ENCODE results near the gene NCK1. TPM values are rescaled to one million over a fixed set of nuclear protein-coding genes. Genes with fewer than 3 reads are reported as not detected.

The NCK1 gene
- total and polyA plus RNA-seq, 2 of the 13 experiments (the other 11 are each of a cell fraction or from before 2014, with no cell fraction given) = 14.7 to 30.4 TPM

GRCh38 chr3:136979204-136979603, 117.2 kb downstream of the NCK1 start (continued):
- no peak for TF ChIP-seq ZNF407 (CRISPR knock-in tag; IDR thresholded peaks at IDR 0.05; ENCODE audit: not compliant biosample characterization)

- peaks cover under 1% of the 10 kb centered on the region; the same call in 1 of the 2 replicates for H3K9me3 ChIP-seq (ENCODE audit: low read length)
- no peak overlapping the region for H2AFZ ChIP-seq (ENCODE audit: low read length)
- CTCF ChIA-PET (ENCODE audit: low intra/inter-chr PET ratio, low total read pairs) = no interaction called here
- H3K4me2 ChIP-seq (ENCODE audit: low read depth, low read length) = no peak overlapping the region
- H3K79me2 ChIP-seq (ENCODE audit: insufficient read depth, low read length) = no peaks in the 10 kb centered on the region
- ATAC-seq = no peak
- peak; percentile 93 for TF ChIP-seq RFX5 (IDR thresholded peaks at IDR 0.05; ENCODE audit: low read depth, low read length)
- no peak for TF ChIP-seq MEF2D (CRISPR knock-in tag; IDR thresholded peaks at IDR 0.05)
- TF ChIP-seq SPEN (CRISPR knock-in tag; IDR thresholded peaks at IDR 0.05; ENCODE audit: low read depth) = no peak
- WGBS (ENCODE audit: low lambda C conversion rate) = 15% methylated on average over 2 of the region's 3 CpGs
- H3K9ac ChIP-seq (ENCODE audit: insufficient read depth, low read depth, low read length) = no peak overlapping the region
- no TSS peak for BruUV-seq (replicated peaks)
- no peak for DNase-seq (ENCODE audit: low spot score)
- no peaks in the 10 kb centered on the region for H3K27me3 ChIP-seq (ENCODE audit: control insufficient read depth in 1 of 2, insufficient read depth in 2 of 2, low read length in 2 of 2)
- no peaks in the 10 kb centered on the region for H3K36me3 ChIP-seq (replicated peaks in 1 of 2; ENCODE audit: control insufficient read depth in 1 of 2, insufficient read depth in 2 of 2, low read length in 2 of 2)
- H3K27ac ChIP-seq (ENCODE audit: extremely low read length, insufficient read depth, low read length) = no peak overlapping the region
- no peaks in the 10 kb centered on the region for H4K20me1 ChIP-seq (ENCODE audit: insufficient read depth, low read length)
- no peak overlapping the region for H3K4me3 ChIP-seq (replicated peaks in 1 of 3; ENCODE audit: insufficient read depth in 1 of 3, low read depth in 2 of 3, low read length in 3 of 3)
- H3K4me1 ChIP-seq (ENCODE audit: insufficient read depth, low read length) = no peaks in the 10 kb centered on the region
- in situ Hi-C loops (cut with HindIII; ENCODE audit: extremely low pct_ligation_motif_present, low pct_unique_long_range_greater_than_20kb) (no loop called here), intact Hi-C loops (cut with micrococcal nuclease; ENCODE audit: unreplicated experiment) (no loop called here)
- no peak for FAIRE-seq
- POLR2A ChIA-PET = no interaction called here
Observed at GRCh38 chr3:136979684-136980083, 117.7 kb downstream of the NCK1 start.
